Measurements from ENCODE around the gene SHCBP1. TPM values are rescaled to one million over a fixed set of nuclear protein-coding genes. Genes with fewer than 3 reads are reported as not detected.
A peak's percentile ranks its signal among the peaks of the same experiment; 100 is the strongest.

Gene SHCBP1
- total and polyA plus RNA-seq, 10 of the 15 experiments (the other 5 are each of a cell fraction or from before 2014, with no cell fraction given), result 9.5 to 73.3 (median 30.2) TPM

DNA sequence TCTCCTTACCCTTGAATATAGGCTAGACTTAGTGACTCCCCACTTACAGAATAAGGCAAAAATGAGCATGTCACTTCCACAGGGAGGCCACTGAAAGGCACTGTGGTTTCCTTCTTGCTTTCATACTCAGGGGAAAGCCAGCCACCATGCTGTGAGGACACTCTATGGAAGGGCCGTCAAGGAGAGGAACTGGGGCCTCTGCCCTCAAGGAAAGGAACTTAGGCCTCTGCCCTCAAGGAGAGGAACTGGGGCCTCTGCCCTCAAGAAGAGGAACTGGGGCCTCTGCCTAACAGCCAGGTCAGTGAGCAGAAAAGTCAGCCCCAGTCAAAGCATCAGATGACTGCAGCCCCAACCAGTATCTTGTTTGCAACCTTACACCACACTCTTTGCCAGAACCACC is 37.7 kb upstream of the SHCBP1 start (continued):
- TF ChIP-seq, protein P1, sequence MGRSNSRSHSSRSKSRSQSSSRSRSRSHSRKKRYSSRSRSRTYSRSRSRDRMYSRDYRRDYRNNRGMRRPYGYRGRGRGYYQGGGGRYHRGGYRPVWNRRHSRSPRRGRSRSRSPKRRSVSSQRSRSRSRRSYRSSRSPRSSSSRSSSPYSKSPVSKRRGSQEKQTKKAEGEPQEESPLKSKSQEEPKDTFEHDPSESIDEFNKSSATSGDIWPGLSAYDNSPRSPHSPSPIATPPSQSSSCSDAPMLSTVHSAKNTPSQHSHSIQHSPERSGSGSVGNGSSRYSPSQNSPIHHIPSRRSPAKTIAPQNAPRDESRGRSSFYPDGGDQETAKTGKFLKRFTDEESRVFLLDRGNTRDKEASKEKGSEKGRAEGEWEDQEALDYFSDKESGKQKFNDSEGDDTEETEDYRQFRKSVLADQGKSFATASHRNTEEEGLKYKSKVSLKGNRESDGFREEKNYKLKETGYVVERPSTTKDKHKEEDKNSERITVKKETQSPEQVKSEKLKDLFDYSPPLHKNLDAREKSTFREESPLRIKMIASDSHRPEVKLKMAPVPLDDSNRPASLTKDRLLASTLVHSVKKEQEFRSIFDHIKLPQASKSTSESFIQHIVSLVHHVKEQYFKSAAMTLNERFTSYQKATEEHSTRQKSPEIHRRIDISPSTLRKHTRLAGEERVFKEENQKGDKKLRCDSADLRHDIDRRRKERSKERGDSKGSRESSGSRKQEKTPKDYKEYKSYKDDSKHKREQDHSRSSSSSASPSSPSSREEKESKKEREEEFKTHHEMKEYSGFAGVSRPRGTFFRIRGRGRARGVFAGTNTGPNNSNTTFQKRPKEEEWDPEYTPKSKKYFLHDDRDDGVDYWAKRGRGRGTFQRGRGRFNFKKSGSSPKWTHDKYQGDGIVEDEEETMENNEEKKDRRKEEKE (IDR thresholded peaks at IDR 0.05), result no peak
- no peak for TF ChIP-seq PAX8 (IDR thresholded peaks at IDR 0.05)
- no peak for TF ChIP-seq CUX1 (IDR thresholded peaks at IDR 0.05; ENCODE audit: insufficient replicate concordance, low read depth, low read length)
- TF ChIP-seq, protein P2, sequence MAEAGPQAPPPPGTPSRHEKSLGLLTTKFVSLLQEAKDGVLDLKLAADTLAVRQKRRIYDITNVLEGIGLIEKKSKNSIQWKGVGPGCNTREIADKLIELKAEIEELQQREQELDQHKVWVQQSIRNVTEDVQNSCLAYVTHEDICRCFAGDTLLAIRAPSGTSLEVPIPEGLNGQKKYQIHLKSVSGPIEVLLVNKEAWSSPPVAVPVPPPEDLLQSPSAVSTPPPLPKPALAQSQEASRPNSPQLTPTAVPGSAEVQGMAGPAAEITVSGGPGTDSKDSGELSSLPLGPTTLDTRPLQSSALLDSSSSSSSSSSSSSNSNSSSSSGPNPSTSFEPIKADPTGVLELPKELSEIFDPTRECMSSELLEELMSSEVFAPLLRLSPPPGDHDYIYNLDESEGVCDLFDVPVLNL (IDR thresholded peaks at IDR 0.05; ENCODE audit: low read depth, low read length), result no peak
- TF ChIP-seq POLR2AphosphoS5 (IDR thresholded peaks at IDR 0.05; ENCODE audit: low read length), result no peak
- peak; percentile 82 for TF ChIP-seq IKZF1 (conservative IDR thresholded peaks at IDR 0.05)
- TF ChIP-seq, protein P3, sequence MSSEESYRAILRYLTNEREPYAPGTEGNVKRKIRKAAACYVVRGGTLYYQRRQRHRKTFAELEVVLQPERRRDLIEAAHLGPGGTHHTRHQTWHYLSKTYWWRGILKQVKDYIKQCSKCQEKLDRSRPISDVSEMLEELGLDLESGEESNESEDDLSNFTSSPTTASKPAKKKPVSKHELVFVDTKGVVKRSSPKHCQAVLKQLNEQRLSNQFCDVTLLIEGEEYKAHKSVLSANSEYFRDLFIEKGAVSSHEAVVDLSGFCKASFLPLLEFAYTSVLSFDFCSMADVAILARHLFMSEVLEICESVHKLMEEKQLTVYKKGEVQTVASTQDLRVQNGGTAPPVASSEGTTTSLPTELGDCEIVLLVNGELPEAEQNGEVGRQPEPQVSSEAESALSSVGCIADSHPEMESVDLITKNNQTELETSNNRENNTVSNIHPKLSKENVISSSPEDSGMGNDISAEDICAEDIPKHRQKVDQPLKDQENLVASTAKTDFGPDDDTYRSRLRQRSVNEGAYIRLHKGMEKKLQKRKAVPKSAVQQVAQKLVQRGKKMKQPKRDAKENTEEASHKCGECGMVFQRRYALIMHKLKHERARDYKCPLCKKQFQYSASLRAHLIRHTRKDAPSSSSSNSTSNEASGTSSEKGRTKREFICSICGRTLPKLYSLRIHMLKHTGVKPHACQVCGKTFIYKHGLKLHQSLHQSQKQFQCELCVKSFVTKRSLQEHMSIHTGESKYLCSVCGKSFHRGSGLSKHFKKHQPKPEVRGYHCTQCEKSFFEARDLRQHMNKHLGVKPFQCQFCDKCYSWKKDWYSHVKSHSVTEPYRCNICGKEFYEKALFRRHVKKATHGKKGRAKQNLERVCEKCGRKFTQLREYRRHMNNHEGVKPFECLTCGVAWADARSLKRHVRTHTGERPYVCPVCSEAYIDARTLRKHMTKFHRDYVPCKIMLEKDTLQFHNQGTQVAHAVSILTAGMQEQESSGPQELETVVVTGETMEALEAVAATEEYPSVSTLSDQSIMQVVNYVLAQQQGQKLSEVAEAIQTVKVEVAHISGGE (CRISPR knock-in tag; IDR thresholded peaks at IDR 0.05), result no peak
- TF ChIP-seq, protein P4, sequence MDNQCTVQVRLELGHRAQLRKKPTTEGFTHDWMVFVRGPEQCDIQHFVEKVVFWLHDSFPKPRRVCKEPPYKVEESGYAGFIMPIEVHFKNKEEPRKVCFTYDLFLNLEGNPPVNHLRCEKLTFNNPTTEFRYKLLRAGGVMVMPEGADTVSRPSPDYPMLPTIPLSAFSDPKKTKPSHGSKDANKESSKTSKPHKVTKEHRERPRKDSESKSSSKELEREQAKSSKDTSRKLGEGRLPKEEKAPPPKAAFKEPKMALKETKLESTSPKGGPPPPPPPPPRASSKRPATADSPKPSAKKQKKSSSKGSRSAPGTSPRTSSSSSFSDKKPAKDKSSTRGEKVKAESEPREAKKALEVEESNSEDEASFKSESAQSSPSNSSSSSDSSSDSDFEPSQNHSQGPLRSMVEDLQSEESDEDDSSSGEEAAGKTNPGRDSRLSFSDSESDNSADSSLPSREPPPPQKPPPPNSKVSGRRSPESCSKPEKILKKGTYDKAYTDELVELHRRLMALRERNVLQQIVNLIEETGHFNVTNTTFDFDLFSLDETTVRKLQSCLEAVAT (IDR thresholded peaks at IDR 0.05), result no peak
- TF ChIP-seq HDAC6 (IDR thresholded peaks at IDR 0.05; ENCODE audit: unreplicated experiment), result no peak
- no peak for TF ChIP-seq NR2C2 (IDR thresholded peaks at IDR 0.05; ENCODE audit: borderline replicate concordance, control insufficient read depth, insufficient read length, low read depth)
- no peak for TF ChIP-seq POU2F2 (IDR thresholded peaks at IDR 0.05; ENCODE audit: borderline replicate concordance, low read depth, low read length)
- no peak for TF ChIP-seq BACH1 (IDR thresholded peaks at IDR 0.05; ENCODE audit: borderline replicate concordance)
- 0 out of 2 replicates have a peak, but pooled peaks have one; percentile 15 for TF ChIP-seq POLR2AphosphoS2 (IDR thresholded peaks at IDR 0.05; ENCODE audit: low read depth, low read length)
- no peak for TF ChIP-seq BRCA1 (IDR thresholded peaks at IDR 0.05; ENCODE audit: low read depth, low read length)
